SK-N-SH (cell line): ENCODE data around the gene DTNA.

Source experiments
- CTCF ChIP-seq: fragments of 200-600 bp; sonication (generic); IDR thresholded peaks from 2 replicates; pipeline ENCODE4 v1.6.1; 2017; ENCODE audit warnings: antibody characterized with exemption, mild to moderate bottlenecking, moderate library complexity
- ELF1 ChIP-seq: IDR thresholded peaks from 2 replicates; pipeline ENCODE4 v1.4.0; 2012
- EP300 ChIP-seq, 2 experiments: IDR thresholded peaks; 2 replicates each; pipeline versions ENCODE4 v1.4.0 to v1.6.1; 2012; ENCODE audit warnings: borderline replicate concordance in 1 of 2, low read depth in 1 of 2, low read length in 1 of 2
- JUND ChIP-seq: IDR thresholded peaks from 2 replicates; pipeline ENCODE4 v1.4.0; 2012
- NRF1 ChIP-seq: IDR thresholded peaks from 2 replicates; pipeline ENCODE4 v1.6.1; 2012; ENCODE audit warnings: low read depth, mild to moderate bottlenecking, low read length
- POLR2AphosphoS5 ChIP-seq: IDR thresholded peaks from 2 replicates; pipeline ENCODE4 v1.6.1; 2012; ENCODE audit warnings: low read depth, low read length
- REST ChIP-seq: IDR thresholded peaks from 2 replicates; pipeline ENCODE4 v1.6.1; 2012; ENCODE audit warnings: mild to moderate bottlenecking, low read depth, low read length, moderate library complexity
- USF2 ChIP-seq: fragments of 150-350 bp; IDR thresholded peaks from 2 replicates; pipeline ENCODE4 v1.6.1; 2017; ENCODE audit warnings: antibody characterized with exemption, low read length, low read depth, borderline replicate concordance

- TF ChIP-seq NRF1 (no peak), CTCF (no peak), POLR2AphosphoS5 (no peak), USF2 (no peak), REST (no peak), ELF1 (no peak), EP300 (IDR thresholded peaks at IDR 0.05; ENCODE audit: borderline replicate concordance in 1 of 2, low read depth in 1 of 2, low read length in 1 of 2) (no peak), JUND (no peak)
These were observed 19.8 kb downstream of the DTNA start for GRCh38 chr18:34729740-34730355.
